Glutamatergic neuron (in vitro differentiated cells): Measurements from ENCODE around the gene ZDHHC19. TPM values are rescaled to one million over a fixed set of nuclear protein-coding genes. Genes with fewer than 3 reads are reported as not detected.
"Not testable (repeated sequence)": the region's sequence is repeated elsewhere in the genome, so short reads cannot be mapped to it uniquely, and the experiment has no call there.

Experiments used
- DNase-seq: peaks from one replicate; pipeline ENCODE4 v3.0.0; 2022
- H3K27ac Mint-ChIP-seq: one replicate; pipeline ENCODE4 v1.8.0; 2020; ENCODE audit warnings: mild to moderate bottlenecking, mixed read lengths, inconsistent platforms; ENCODE audit not compliant: unreplicated experiment
- H3K27me3 Mint-ChIP-seq: one replicate; pipeline ENCODE4 v1.8.0; 2020; ENCODE audit warnings: mild to moderate bottlenecking, moderate library complexity, mixed read lengths, inconsistent platforms; ENCODE audit not compliant: unreplicated experiment
- H3K36me3 Mint-ChIP-seq: one replicate; pipeline ENCODE4 v1.8.0; 2020; ENCODE audit warnings: mild to moderate bottlenecking, mixed read lengths, inconsistent platforms; ENCODE audit not compliant: unreplicated experiment
- H3K4me1 Mint-ChIP-seq: one replicate; pipeline ENCODE4 v1.8.0; 2020; ENCODE audit warnings: mild to moderate bottlenecking, low read depth, mixed read lengths, inconsistent platforms; ENCODE audit not compliant: unreplicated experiment
- H3K4me3 Mint-ChIP-seq: one replicate; pipeline ENCODE4 v1.8.0; 2020; ENCODE audit warnings: mild to moderate bottlenecking, mixed read lengths, inconsistent platforms; ENCODE audit not compliant: unreplicated experiment
- H3K9me3 Mint-ChIP-seq: one replicate; pipeline ENCODE4 v1.8.0; 2020; ENCODE audit warnings: mild to moderate bottlenecking, moderate library complexity, mixed read lengths, inconsistent platforms; ENCODE audit not compliant: unreplicated experiment
- CTCF ChIP-seq: fragments of 200-600 bp; sonication (generic); IDR thresholded peaks from one replicate; pipeline ENCODE4 v1.5.0; 2021; ENCODE audit not compliant: partially characterized antibody, unreplicated experiment
- total RNA-seq: library from RNA; stranded (reverse); fragmentation: NEBNext Ultra II Directional; extraction: Animal tissue kit (Norgen Biotek cat#: 25700); gene quantifications from one replicate; pipeline ENCODE4 v1.2.1, GENCODE V29; 2021; ENCODE audit not compliant: unreplicated experiment

The ZDHHC19 gene
- total RNA-seq, 1 donor from 2014 or later: 1.2 TPM

- DNase-seq: no peak
- Mint-ChIP-seq H3K36me3 (no peaks in the 10 kb centered on the region), H3K4me3 (no peak overlapping the region), H3K27me3 (peaks cover 2% of the 10 kb centered on the region), H3K27ac (no peak overlapping the region), H3K9me3 (peaks cover 4% of the 10 kb centered on the region), H3K4me1 (peaks cover 8% of the 10 kb centered on the region)
- TF ChIP-seq CTCF: no peak
Observed at GRCh38 chr3:196175722-196176121, 35.5 kb downstream of the ZDHHC19 start.

GRCh38 chr3:196175116-196175625 is 36.0 kb downstream of the ZDHHC19 start:
- peaks cover 2% of the 10 kb centered on the region for H3K27me3 Mint-ChIP-seq
- H3K27ac Mint-ChIP-seq: no peak overlapping the region
- H3K9me3 Mint-ChIP-seq: peaks cover 4% of the 10 kb centered on the region
- DNase-seq: no peak
- H3K4me3 Mint-ChIP-seq: no peak overlapping the region
- TF ChIP-seq CTCF: no peak
- peaks cover 8% of the 10 kb centered on the region for H3K4me1 Mint-ChIP-seq
- no peaks in the 10 kb centered on the region for H3K36me3 Mint-ChIP-seq

- no peak for TF ChIP-seq CTCF
- no peak for DNase-seq
- H3K36me3 Mint-ChIP-seq: no peaks in the 10 kb centered on the region
- H3K9me3 Mint-ChIP-seq: peaks cover 4% of the 10 kb centered on the region
- no peak overlapping the region for H3K4me3 Mint-ChIP-seq
- peaks cover 7% of the 10 kb centered on the region for H3K4me1 Mint-ChIP-seq
- H3K27ac Mint-ChIP-seq: no peak overlapping the region
- peaks cover 2% of the 10 kb centered on the region for H3K27me3 Mint-ChIP-seq
Observed at GRCh38 chr3:196174652-196175051, 36.5 kb downstream of the ZDHHC19 start.

GRCh38 chr3:196170296-196170695 is 40.9 kb downstream of the ZDHHC19 start:
- H3K4me1 Mint-ChIP-seq: not testable (repeated sequence)

GRCh38 chr3:196169836-196170240 is 41.4 kb downstream of the ZDHHC19 start:
- H3K9me3 Mint-ChIP-seq: peaks cover 4% of the 10 kb centered on the region
- H3K4me3 Mint-ChIP-seq: no peak overlapping the region
- H3K36me3 Mint-ChIP-seq: no peaks in the 10 kb centered on the region
- no peaks in the 10 kb centered on the region for H3K4me1 Mint-ChIP-seq
- peaks cover 5% of the 10 kb centered on the region for H3K27me3 Mint-ChIP-seq
- DNase-seq: no peak
- no peak for TF ChIP-seq CTCF
- no peak overlapping the region for H3K27ac Mint-ChIP-seq

More at GRCh38 chr3:196170296-196170695, 40.9 kb downstream of the ZDHHC19 start:
- H3K4me3 Mint-ChIP-seq, H3K9me3 Mint-ChIP-seq, H3K27me3 Mint-ChIP-seq, DNase-seq, H3K36me3 Mint-ChIP-seq, H3K27ac Mint-ChIP-seq: not testable (repeated sequence)
